GM18951 (cell line): ENCODE results near the gene PRMT5.
"Not testable (repeated sequence)": the region's sequence is repeated elsewhere in the genome, so short reads cannot be mapped to it uniquely, and the experiment has no call there.

Experiments
- POLR2A ChIP-seq: IDR thresholded peaks from 4 replicates; pipeline ENCODE4 v1.6.1; 2011; ENCODE audit warnings: mild to moderate bottlenecking; ENCODE audit not compliant: insufficient read length, insufficient read depth; ENCODE audit errors: extremely low read depth
- in situ Hi-C: fragments of 300-500 bp; cut with MboI; formaldehyde crosslinking; loops from one replicate; pipeline ENCODE4 v1.12.0; 2022; ENCODE audit warnings: low sequenced_read_pairs, mixed read lengths, inconsistent platforms; ENCODE audit not compliant: unreplicated experiment

Gene PRMT5

GRCh38 chr14:22922294-22922693, 6.9 kb downstream of the PRMT5 start:
- in situ Hi-C loops, result no loop called here
- TF ChIP-seq POLR2A, result no peak

- no peak for TF ChIP-seq POLR2A
- in situ Hi-C loops, result no loop called here
Observed at GRCh38 chr14:22920697-22921096, 8.5 kb downstream of the PRMT5 start.

- TF ChIP-seq POLR2A, result no peak
- in situ Hi-C loops, result no loop called here
Observed at GRCh38 chr14:22919601-22919921, 9.6 kb downstream of the PRMT5 start.

GRCh38 chr14:22918804-22919600, 10.2 kb downstream of the PRMT5 start, which contains the start of gene RBM23:
TSS of gene RBM23 (minus strand) at chr14:22919149.
- in situ Hi-C loops, result no loop called here
- peak; percentile 70 for TF ChIP-seq POLR2A

- in situ Hi-C loops, result no loop called here
- TF ChIP-seq POLR2A, result no peak
Observed at GRCh38 chr14:22915886-22916521, 13.2 kb downstream of the PRMT5 start.

GRCh38 chr14:22914836-22915235, 14.3 kb downstream of the PRMT5 start:
- in situ Hi-C loops, result not testable (repeated sequence)

GRCh38 chr14:22910916-22911315, 18.3 kb downstream of the PRMT5 start:
- TF ChIP-seq POLR2A, result no peak
- in situ Hi-C loops, result no loop called here

GRCh38 chr14:22908601-22909000, 20.6 kb downstream of the PRMT5 start:
- TF ChIP-seq POLR2A, result no peak

GRCh38 chr14:22907429-22907828, 21.7 kb downstream of the PRMT5 start:
- TF ChIP-seq POLR2A, result no peak
- in situ Hi-C loops, result no loop called here

More at GRCh38 chr14:22908601-22909000, 20.6 kb downstream of the PRMT5 start:
- in situ Hi-C loops, result no loop called here

GRCh38 chr14:22906073-22906472, 23.1 kb downstream of the PRMT5 start:
- no peak for TF ChIP-seq POLR2A
- in situ Hi-C loops, result no loop called here

GRCh38 chr14:22905627-22906026, 23.5 kb downstream of the PRMT5 start:
- in situ Hi-C loops, result no loop called here
- no peak for TF ChIP-seq POLR2A

GRCh38 chr14:22903742-22904087, 25.5 kb downstream of the PRMT5 start:
- in situ Hi-C loops, result no loop called here
- TF ChIP-seq POLR2A, result no peak

GRCh38 chr14:22901799-22902198, 27.4 kb downstream of the PRMT5 start:
- in situ Hi-C loops, result no loop called here
- no peak for TF ChIP-seq POLR2A

GRCh38 chr14:22900081-22900799, 28.9 kb downstream of the PRMT5 start:
- TF ChIP-seq POLR2A, result no peak
- in situ Hi-C loops, result no loop called here
